Measurements from ENCODE around the gene P3H4.
"Not testable (repeated sequence)": the region's sequence is repeated elsewhere in the genome, so short reads cannot be mapped to it uniquely, and the experiment has no call there.

Gene P3H4

GRCh38 chr17:41811549-41812380, at the start of gene P3H4:
Gene P3H4, minus strand, starts transcription at chr17:41811949. Its CDS starts 34 bp downstream, at chr17:41811915.
- peak; percentile 51 to 69 for DNase-seq

- DNase-seq: no peak
These were observed 48.6 kb upstream of the P3H4 start for GRCh38 chr17:41860254-41860931.

- DNase-seq: not testable (repeated sequence)
These were observed 39.6 kb upstream of the P3H4 start for GRCh38 chr17:41851382-41851781.

- DNase-seq: no peak
These were observed 37.7 kb upstream of the P3H4 start for GRCh38 chr17:41849251-41849990.

- no peak for DNase-seq
These were observed 37.0 kb upstream of the P3H4 start for GRCh38 chr17:41848788-41849187.

- DNase-seq: no peak
These were observed 33.2 kb upstream of the P3H4 start for GRCh38 chr17:41844971-41845370.

GRCh38 chr17:41840781-41841180, 29.0 kb upstream of the P3H4 start:
- not testable (repeated sequence) for DNase-seq

GRCh38 chr17:41839448-41839847, 27.7 kb upstream of the P3H4 start:
- not testable (repeated sequence) for DNase-seq

- no peak for DNase-seq
These were observed 26.2 kb upstream of the P3H4 start, which contains the start of gene KLHL10 for GRCh38 chr17:41837761-41838538. Gene KLHL10, plus strand, starts transcription at chr17:41837825. Its CDS starts 108 bp downstream, at chr17:41837933.

GRCh38 chr17:41836550-41837196, 24.9 kb upstream of the P3H4 start:
- no peak for DNase-seq

- peak; percentile 23 to 45 for DNase-seq
These were observed 24.2 kb upstream of the P3H4 start, which contains the start of gene NT5C3B for GRCh38 chr17:41835800-41836549. Gene NT5C3B, minus strand, starts transcription at chr17:41836232. Its CDS starts 39 bp downstream, at chr17:41836193.

- no peak for DNase-seq
These were observed 23.6 kb upstream of the P3H4 start for GRCh38 chr17:41835214-41835799.

GRCh38 chr17:41829961-41830360, 18.2 kb upstream of the P3H4 start:
- DNase-seq: not testable (repeated sequence)

- no peak for DNase-seq
These were observed 13.6 kb upstream of the P3H4 start for GRCh38 chr17:41825175-41825845.

GRCh38 chr17:41824086-41824485, 12.3 kb upstream of the P3H4 start:
- no peak for DNase-seq

- DNase-seq: no peak
These were observed 11.8 kb upstream of the P3H4 start for GRCh38 chr17:41823580-41823979.

GRCh38 chr17:41823141-41823524, 11.4 kb upstream of the P3H4 start:
- DNase-seq: no peak

GRCh38 chr17:41822216-41823140, 10.7 kb upstream of the P3H4 start:
- no peak for DNase-seq

- no peak for DNase-seq
These were observed 10.0 kb upstream of the P3H4 start for GRCh38 chr17:41821776-41822175.

Measured in Kasumi-1 (cell line).